HEK293T (cell line): ENCODE results near the gene BMP6.

Experiments
- CTCF ChIA-PET: fragments of 350-600 bp; formaldehyde crosslinking; extraction: SDS; loops from one replicate; lab custom pipeline; 2021; ENCODE audit warnings: antibody characterized with exemption, inconsistent platforms; lab: Yijun Ruan, JAX
- POLR2A ChIA-PET: fragments of 350-600 bp; formaldehyde crosslinking; extraction: SDS; loops from one replicate; lab custom pipeline; 2020; ENCODE audit warnings: antibody characterized with exemption, inconsistent platforms; lab: Yijun Ruan, JAX
- DNase-seq: peaks from one replicate; pipeline ENCODE4 v3.0.0; 2012; ENCODE audit warnings: mixed read lengths; ENCODE audit errors: extremely low spot score
- ARNT ChIP-seq: fragments of 450-650 bp; IDR thresholded peaks from 2 replicates; pipeline ENCODE4 v1.6.1; 2017; ENCODE audit warnings: mild to moderate bottlenecking
- BHLHE40 ChIP-seq: fragments of 450-650 bp; IDR thresholded peaks from 2 replicates; pipeline ENCODE4 v1.6.1; 2016; ENCODE audit warnings: mild to moderate bottlenecking, moderate library complexity, borderline replicate concordance
- CTBP1 ChIP-seq: fragments of 450-650 bp; IDR thresholded peaks from 2 replicates; pipeline ENCODE4 v1.6.1; 2016; ENCODE audit warnings: borderline replicate concordance
- ELF4 ChIP-seq: fragments of 450-650 bp; IDR thresholded peaks from 2 replicates; pipeline ENCODE4 v1.6.1; 2017; ENCODE audit warnings: antibody characterized with exemption
- FOXA1 ChIP-seq: fragments of 450-650 bp; IDR thresholded peaks from 2 replicates; pipeline ENCODE4 v1.6.1; 2016; ENCODE audit warnings: mild to moderate bottlenecking
- FOXK2 ChIP-seq: fragments of 450-650 bp; IDR thresholded peaks from 2 replicates; pipeline ENCODE4 v1.6.1; 2016; ENCODE audit warnings: mild to moderate bottlenecking
- FOXM1 ChIP-seq: fragments of 450-650 bp; IDR thresholded peaks from 2 replicates; pipeline ENCODE4 v1.6.1; 2017; ENCODE audit warnings: mild to moderate bottlenecking, borderline replicate concordance
- HDGF ChIP-seq: fragments of 450-650 bp; IDR thresholded peaks from 2 replicates; pipeline ENCODE4 v1.6.1; 2017; ENCODE audit warnings: antibody characterized with exemption, borderline replicate concordance
- L3MBTL2 ChIP-seq: fragments of 450-650 bp; conservative IDR thresholded peaks from 2 replicates; pipeline ENCODE4 v1.6.1; 2016; ENCODE audit warnings: mild to moderate bottlenecking
- LEF1 ChIP-seq: fragments of 450-650 bp; IDR thresholded peaks from 2 replicates; pipeline ENCODE4 v1.6.1; 2017; ENCODE audit warnings: mild to moderate bottlenecking, borderline replicate concordance
- NFRKB ChIP-seq: fragments of 450-650 bp; IDR thresholded peaks from 2 replicates; pipeline ENCODE4 v1.6.1; 2016; ENCODE audit warnings: mild to moderate bottlenecking, moderate library complexity
- PKNOX1 ChIP-seq: fragments of 450-650 bp; IDR thresholded peaks from 2 replicates; pipeline ENCODE4 v1.6.1; 2016
- SP1 ChIP-seq: fragments of 450-650 bp; IDR thresholded peaks from 2 replicates; pipeline ENCODE4 v1.6.1; 2017
- SUZ12 ChIP-seq: fragments of 450-650 bp; IDR thresholded peaks from 2 replicates; pipeline ENCODE4 v1.6.1; 2016; ENCODE audit warnings: mild to moderate bottlenecking
- TARDBP ChIP-seq: fragments of 450-650 bp; IDR thresholded peaks from 2 replicates; pipeline ENCODE4 v1.6.1; 2016
- ZNF384 ChIP-seq: fragments of 450-650 bp; IDR thresholded peaks from 2 replicates; pipeline ENCODE4 v1.6.1; 2016

BMP6 gene

GRCh38 chr6:7786214-7786661 lies 60.3 kb downstream of the BMP6 start:
- no peak for TF ChIP-seq LEF1
- TF ChIP-seq HDGF, result no peak
- CTCF ChIA-PET, result interaction anchor here (0.7 kb wide), 1 partner anchor 246 kb away, joined by 9 read pairs; no protein-coding TSS in a partner anchor
- no peak for DNase-seq
- POLR2A ChIA-PET, result no interaction called here

GRCh38 chr6:7787137-7787608 lies 61.3 kb downstream of the BMP6 start:
- DNase-seq, result no peak
- CTCF ChIA-PET, result no interaction called here
- TF ChIP-seq NFRKB (no peak), SUZ12 (no peak), TARDBP (no peak), BHLHE40 (no peak), PKNOX1 (no peak), HDGF (no peak), SP1 (no peak), LEF1 (no peak)
- POLR2A ChIA-PET, result no interaction called here

- ChIA-PET CTCF (no interaction called here), POLR2A (no interaction called here)
- TF ChIP-seq NFRKB (no peak), FOXM1 (no peak), ZNF384 (no peak), PKNOX1 (no peak), CTBP1 (no peak), LEF1 (no peak), FOXA1 (no peak), TARDBP (no peak), BHLHE40 (no peak)
- no peak for DNase-seq
These were observed 61.8 kb downstream of the BMP6 start for GRCh38 chr6:7787731-7788130.

- ChIA-PET CTCF (no interaction called here), POLR2A (no interaction called here)
- DNase-seq, result no peak
- TF ChIP-seq LEF1, result no peak
- TF ChIP-seq FOXA1, result no peak
- no peak for TF ChIP-seq BHLHE40
- no peak for TF ChIP-seq CTBP1
- TF ChIP-seq NFRKB, result no peak
- TF ChIP-seq ZNF384, result no peak
- TF ChIP-seq SUZ12, result no peak
- TF ChIP-seq ARNT, result no peak
- TF ChIP-seq SP1, result no peak
- TF ChIP-seq TARDBP, result no peak
- TF ChIP-seq FOXK2, result no peak
These were observed 68.6 kb downstream of the BMP6 start for GRCh38 chr6:7794509-7794908.

GRCh38 chr6:7797386-7797785 lies 71.5 kb downstream of the BMP6 start:
- DNase-seq, result no peak
- CTCF ChIA-PET, result no interaction called here
- POLR2A ChIA-PET, result no interaction called here
- TF ChIP-seq NFRKB (no peak), LEF1 (no peak), ELF4 (no peak), PKNOX1 (no peak), HDGF (no peak), ARNT (no peak), L3MBTL2 (no peak), FOXA1 (no peak), FOXM1 (no peak), CTBP1 (no peak)

- CTCF ChIA-PET, result no interaction called here
- no peak for TF ChIP-seq L3MBTL2
- TF ChIP-seq ELF4, result no peak
- TF ChIP-seq NFRKB, result no peak
- TF ChIP-seq FOXK2, result no peak
- TF ChIP-seq SP1, result no peak
- TF ChIP-seq ZNF384, result no peak
- no peak for TF ChIP-seq BHLHE40
- no peak for TF ChIP-seq CTBP1
- no peak for TF ChIP-seq ARNT
- no peak for TF ChIP-seq HDGF
- no peak for TF ChIP-seq FOXA1
- TF ChIP-seq PKNOX1, result no peak
- TF ChIP-seq FOXM1, result no peak
- no peak for TF ChIP-seq TARDBP
- TF ChIP-seq SUZ12, result no peak
- no peak for TF ChIP-seq LEF1
- no peak for DNase-seq
- POLR2A ChIA-PET, result no interaction called here
These were observed 72.9 kb downstream of the BMP6 start for GRCh38 chr6:7798751-7799150.
